H1 (cell line): ENCODE data around the gene NEURL1B. TPM values are rescaled to one million over a fixed set of nuclear protein-coding genes. Genes with fewer than 3 reads are reported as not detected.

Source experiments
- CTCF ChIA-PET: fragments of 300-600 bp; sonication (Branson Sonifier 250); formaldehyde crosslinking; loops from one replicate; lab custom pipeline; 2021; ENCODE audit not compliant: partially characterized antibody; lab: Charles Lee
- POLR2A ChIA-PET: fragments of 300-600 bp; sonication (Branson Sonifier 250); formaldehyde crosslinking; loops from one replicate; lab custom pipeline; 2021; ENCODE audit warnings: inconsistent platforms; ENCODE audit not compliant: partially characterized antibody; lab: Charles Lee
- DNase-seq, 2 experiments: peaks; one replicate each; pipeline versions ENCODE4 v3.0.0 to v3.0.0-alpha.2; 2010 to 2022; ENCODE audit warnings: low spot score in 2 of 2, low read depth in 1 of 2, mixed read lengths in 1 of 2
- FAIRE-seq: peaks from 2 replicates; lab custom pipeline; 2011; peaks lifted over from hg19 to GRCh38; lab: Jason Lieb, UNC
- H2AFZ ChIP-seq: 2 replicates; pipeline ENCODE4 v1.8.1; 2012; ENCODE audit warnings: low read length, inconsistent platforms
- H2AK5ac ChIP-seq: 2 replicates; pipeline ENCODE4 v1.6.1; 2013; ENCODE audit warnings: low read depth, low read length
- H2BK120ac ChIP-seq: replicated peaks from 2 replicates; pipeline ENCODE3; 2013; ENCODE audit warnings: low read depth, low read length, inconsistent platforms
- H2BK12ac ChIP-seq: 2 replicates; pipeline ENCODE4 v1.6.1; 2013; ENCODE audit warnings: low read depth, low read length
- H2BK15ac ChIP-seq: 2 replicates; pipeline ENCODE4 v1.6.1; 2013; ENCODE audit warnings: low read length
- H2BK20ac ChIP-seq: 2 replicates; pipeline ENCODE4 v1.6.1; 2013; ENCODE audit warnings: low read length
- H2BK5ac ChIP-seq: 2 replicates; pipeline ENCODE4 v1.6.1; 2013; ENCODE audit warnings: low read depth, low read length
- H3K14ac ChIP-seq: 2 replicates; pipeline ENCODE4 v1.6.1; 2013; ENCODE audit warnings: inconsistent platforms; ENCODE audit not compliant: insufficient read length
- H3K18ac ChIP-seq: 2 replicates; pipeline ENCODE4 v1.6.1; 2013; ENCODE audit warnings: low read length; ENCODE audit errors: extremely low read depth
- H3K23ac ChIP-seq: 2 replicates; pipeline ENCODE4 v1.6.1; 2013; ENCODE audit warnings: inconsistent platforms; ENCODE audit not compliant: insufficient read length
- H3K23me2 ChIP-seq: 2 replicates; pipeline ENCODE4 v1.6.1; 2013; ENCODE audit warnings: low read depth, low read length
- H3K27ac ChIP-seq: 2 replicates; pipeline ENCODE4 v1.6.1; 2011; ENCODE audit warnings: low read depth, low read length, inconsistent platforms
- H3K27me3 ChIP-seq, 4 experiments: replicated peaks in 1 of 4; 1 replicate in 1 of 4; 2 replicates in 3 of 4; pipeline versions ENCODE4 v1.6.1 to v1.8.1; 2011 to 2013; ENCODE audit warnings: low read length in 3 of 4, mild to moderate bottlenecking in 3 of 4, inconsistent platforms in 2 of 4, mixed read lengths in 2 of 4, moderate library complexity in 1 of 4; ENCODE audit not compliant: control insufficient read depth in 3 of 4, insufficient read depth in 3 of 4; ENCODE audit errors: extremely low read depth in 1 of 4
- H3K36me3 ChIP-seq, 4 experiments: 2 replicates each; pipeline versions ENCODE4 v1.6.1 to v1.8.1; 2011 to 2013; ENCODE audit warnings: mild to moderate bottlenecking in 4 of 4, low read length in 3 of 4, moderate library complexity in 2 of 4, control low read depth in 1 of 4, inconsistent platforms in 1 of 4; ENCODE audit not compliant: insufficient read depth in 4 of 4, control insufficient read depth in 2 of 4
- H3K4ac ChIP-seq: replicated peaks from 2 replicates; pipeline ENCODE3; 2013; ENCODE audit warnings: low read length, low read depth, mixed read lengths, inconsistent platforms; ENCODE audit not compliant: insufficient read length
- H3K4me1 ChIP-seq, 4 experiments: replicated peaks in 1 of 4; 1 replicate in 1 of 4; 2 replicates in 3 of 4; pipeline versions ENCODE4 v1.6.1 to v1.8.1; 2011 to 2013; ENCODE audit warnings: low read length in 3 of 4, inconsistent platforms in 2 of 4, mixed read lengths in 1 of 4; ENCODE audit not compliant: insufficient read depth in 4 of 4, control insufficient read depth in 3 of 4
- H3K4me2 ChIP-seq, 2 experiments: 2 replicates each; pipeline versions ENCODE4 v1.6.1 to v1.8.1; 2011 to 2013; ENCODE audit warnings: low read depth in 2 of 2, low read length in 2 of 2, control low read depth in 1 of 2, inconsistent platforms in 1 of 2, mild to moderate bottlenecking in 1 of 2; ENCODE audit not compliant: insufficient read depth in 1 of 2
- H3K4me3 ChIP-seq, 4 experiments: fragments of 200-600, 300-600 bp in 1 of 4; sonication (generic), shearing (Covaris generic), sonication (Bioruptor Twin) in 1 of 4; 2 replicates each; pipeline versions ENCODE4 v1.5.1 to v1.8.1; 2011 to 2016; ENCODE audit warnings: low read length in 4 of 4, low read depth in 3 of 4, control low read depth in 2 of 4, inconsistent platforms in 2 of 4, mild to moderate bottlenecking in 2 of 4, mixed read lengths in 1 of 4, moderate library complexity in 1 of 4; ENCODE audit not compliant: insufficient read depth in 2 of 4; ENCODE audit errors: extremely low read depth in 1 of 4
- H3K56ac ChIP-seq: replicated peaks from 2 replicates; pipeline ENCODE3; 2013; ENCODE audit warnings: low read depth, mild to moderate bottlenecking, mixed read lengths, low read length, inconsistent platforms; ENCODE audit not compliant: insufficient read length
- H3K79me1 ChIP-seq: 2 replicates; pipeline ENCODE4 v1.6.1; 2013; ENCODE audit warnings: low read depth, low read length, control low read depth
- H3K79me2 ChIP-seq, 2 experiments: 2 replicates each; pipeline versions ENCODE4 v1.6.1 to v1.8.1; 2012 to 2013; ENCODE audit warnings: low read length in 2 of 2, mild to moderate bottlenecking in 2 of 2, inconsistent platforms in 1 of 2; ENCODE audit not compliant: insufficient read depth in 2 of 2, control insufficient read depth in 1 of 2
- H3K9ac ChIP-seq, 4 experiments: replicated peaks in 1 of 4; 1 replicate in 1 of 4; 2 replicates in 3 of 4; pipeline versions ENCODE4 v1.6.1 to v1.8.1; 2011 to 2013; ENCODE audit warnings: low read depth in 3 of 4, low read length in 3 of 4, control low read depth in 2 of 4, mild to moderate bottlenecking in 2 of 4, moderate library complexity in 2 of 4, inconsistent platforms in 1 of 4; ENCODE audit errors: extremely low read depth in 1 of 4
- H3K9me3 ChIP-seq, 2 experiments: 2 replicates each; pipeline versions ENCODE4 v1.6.1 to v1.8.1; 2012 to 2013; ENCODE audit warnings: mild to moderate bottlenecking in 2 of 2, moderate library complexity in 2 of 2, control low read depth in 1 of 2, inconsistent platforms in 1 of 2, low read depth in 1 of 2, low read length in 1 of 2, mixed read lengths in 1 of 2; ENCODE audit not compliant: insufficient read depth in 2 of 2
- H4K20me1 ChIP-seq, 2 experiments: replicated peaks in 1 of 2; 2 replicates each; pipeline versions ENCODE3 to v1.8.1; 2011 to 2013; ENCODE audit warnings: inconsistent platforms in 2 of 2, low read length in 2 of 2, mild to moderate bottlenecking in 1 of 2; ENCODE audit not compliant: insufficient read depth in 2 of 2, control insufficient read depth in 1 of 2
- H4K5ac ChIP-seq: 2 replicates; pipeline ENCODE4 v1.6.1; 2013; ENCODE audit warnings: low read length, low read depth, mixed read lengths, inconsistent platforms; ENCODE audit not compliant: insufficient read length
- H4K8ac ChIP-seq: 2 replicates; pipeline ENCODE4 v1.8.0; 2013; ENCODE audit warnings: mild to moderate bottlenecking, moderate library complexity, low read length, inconsistent platforms; ENCODE audit not compliant: insufficient read depth; ENCODE audit errors: extremely low read depth
- H4K91ac ChIP-seq: replicated peaks from 2 replicates; pipeline ENCODE3; 2013; ENCODE audit warnings: low read length, mixed read lengths, inconsistent platforms; ENCODE audit not compliant: insufficient read length
- SP1 ChIP-seq: IDR thresholded peaks from 2 replicates; pipeline ENCODE4 v1.6.1; 2011; ENCODE audit warnings: low read depth, low read length
- TEAD4 ChIP-seq: IDR thresholded peaks from 2 replicates; pipeline ENCODE4 v1.6.1; 2012; ENCODE audit warnings: low read depth, low read length, inconsistent platforms, mixed read lengths
- WGBS, 2 experiments: shearing (Covaris generic) in 1 of 2; methylation state at CpG; one replicate each; pipeline versions ENCODE4 v1.1.6 to v1.1.7; 2013 to 2015; ENCODE audit warnings: low lambda C conversion rate in 2 of 2, mixed read lengths in 2 of 2, inconsistent platforms in 1 of 2, low coverage in 1 of 2, missing lambda C conversion rate in 1 of 2; ENCODE audit not compliant: insufficient replicate concordance in 2 of 2, insufficient coverage in 1 of 2, insufficient read length in 1 of 2; ENCODE audit errors: extremely low coverage in 1 of 2, missing lambda C conversion rate in 1 of 2; 5-methylcytosine and 5-hydroxymethylcytosine counted together
- polyA plus RNA-seq, 7 experiments: library from polyadenylated mRNA; depleted of rRNA in 3 of 7; stranded (reverse) in 5 of 7; unstranded in 2 of 7; fragments of >200 nt in 5 of 7; fragments of 200-250 nt in 2 of 7; gene quantifications; 1 replicate in 5 of 7; 2 replicates in 1 of 7; 4 replicates in 1 of 7; pipeline versions ENCODE4 v1.2.1 to v1.2.3, GENCODE V29; 2011 to 2013; ENCODE audit warnings: missing spikeins in 2 of 7, mixed read lengths in 2 of 7
- total RNA-seq: library from RNA; stranded (reverse); fragmentation: NEBNext Ultra II Directional; extraction: Animal tissue kit (Norgen Biotek cat#: 25700); gene quantifications from 2 replicates; pipeline ENCODE4 v1.2.1, GENCODE V29; 2021

Gene NEURL1B
- total and polyA plus RNA-seq, 2 of the 8 experiments (the other 6 are each of a cell fraction or from before 2014, with no cell fraction given) = 3.3 to 6.1 TPM

DNA sequence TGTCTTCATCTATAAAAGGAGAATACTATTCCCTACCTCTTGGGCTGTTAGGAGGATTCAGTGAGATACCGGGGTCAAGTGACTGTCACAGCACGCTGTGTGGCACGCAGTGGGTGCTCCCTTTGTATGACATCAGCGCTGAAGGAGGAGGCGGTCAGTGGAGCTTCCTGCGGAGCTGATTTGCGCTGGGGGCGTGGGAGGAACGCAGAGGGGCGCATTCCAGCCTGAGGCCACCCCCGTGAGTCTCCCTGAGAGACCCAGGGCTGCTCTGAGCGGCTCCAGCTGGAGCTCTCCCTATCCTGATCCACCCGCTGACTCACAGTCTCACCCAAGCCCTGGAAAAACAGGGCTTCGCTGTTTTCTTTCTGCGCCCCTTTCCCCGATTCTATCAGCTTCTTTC lies 24.3 kb upstream of the NEURL1B start:
- ChIA-PET CTCF (interaction anchor here (1.1 to 2.3 kb wide), 5 partner anchors 9 to 137 kb away, joined by 3 to 11 read pairs (median 6); no protein-coding TSS in a partner anchor), POLR2A (interaction anchor here (1.2 kb wide), 1 partner anchor 15 kb away, joined by 3 read pairs; no protein-coding TSS in a partner anchor)
- Histone ChIP-seq H2BK5ac (no peak overlapping the region), H3K79me2 (no peaks in the 10 kb centered on the region), H4K5ac (no peak overlapping the region), H3K79me1 (no peaks in the 10 kb centered on the region), H3K27ac (no peak overlapping the region), H3K4me1 (0 out of 7 replicates have a peak, but pooled peaks cover 0 to under 1% (median 0%) of the 10 kb centered on the region in 4 experiments), H3K36me3 (no peaks in the 10 kb centered on the region), H2BK15ac (no peak overlapping the region), H3K23ac (no peak overlapping the region), H3K14ac (no peak overlapping the region), H3K4me3 (no peak overlapping the region), H3K9ac (no peak overlapping the region), H3K18ac (no peak overlapping the region), H3K56ac (no peak overlapping the region), H2BK12ac (no peak overlapping the region; the same call in 1 of the 2 replicates), H2AK5ac (no peak overlapping the region), H3K9me3 (no peaks in the 10 kb centered on the region), H4K20me1 (no peaks in the 10 kb centered on the region), H3K23me2 (no peaks in the 10 kb centered on the region), H3K4me2 (no peak overlapping the region), H4K91ac (no peak overlapping the region), H4K8ac (no peak overlapping the region), H2BK120ac (no peak overlapping the region), H2BK20ac (no peak overlapping the region), H2AFZ (no peak overlapping the region), H3K27me3 (no peaks in the 10 kb centered on the region; a peak in 1 of 7 replicates), H3K4ac (no peak overlapping the region)
- 75% methylated on average over 12 of the region's 16 CpGs; no CpG with 5 or more reads in 1 of the 2 experiments for WGBS, 2 experiments
- FAIRE-seq (no peak), DNase-seq (no peak)
- TF ChIP-seq TEAD4 (peak; percentile 41), SP1 (no peak)
